DOHH2 (cell line): ENCODE results near the gene PPP1R14C.

ENCODE experiments used
- H3F3A ChIP-seq: fragments of 200-600 bp; sonication (generic), shearing (Covaris generic); 2 replicates; pipeline ENCODE4 v1.6.0; 2016; ENCODE audit warnings: antibody characterized with exemption, mild to moderate bottlenecking; ENCODE audit not compliant: control insufficient read depth, insufficient read depth
- H3K27ac ChIP-seq: fragments of 200-600 bp; sonication (generic); 2 replicates; pipeline ENCODE4 v1.5.1; 2014; ENCODE audit warnings: low read depth, mild to moderate bottlenecking, low read length, moderate library complexity
- H3K27me3 ChIP-seq: fragments of 200-600 bp; sonication (generic); 2 replicates; pipeline ENCODE4 v1.6.1; 2014; ENCODE audit warnings: mild to moderate bottlenecking, low read length, mixed read lengths; ENCODE audit not compliant: control insufficient read depth
- H3K36me3 ChIP-seq: fragments of 200-600 bp; sonication (generic); 2 replicates; pipeline ENCODE4 v1.6.1; 2014; ENCODE audit warnings: mild to moderate bottlenecking, low read length, moderate library complexity, mixed read lengths; ENCODE audit not compliant: control insufficient read depth
- H3K4me1 ChIP-seq: fragments of 200-600 bp; sonication (generic); 2 replicates; pipeline ENCODE4 v1.6.1; 2014; ENCODE audit warnings: mild to moderate bottlenecking, low read length, mixed read lengths; ENCODE audit not compliant: control insufficient read depth
- H3K4me2 ChIP-seq: fragments of 200-600 bp; sonication (generic); 2 replicates; pipeline ENCODE4 v1.6.0; 2014; ENCODE audit warnings: mild to moderate bottlenecking, low read length, moderate library complexity
- H3K4me3 ChIP-seq: fragments of 200-600 bp; sonication (generic); 2 replicates; pipeline ENCODE4 v1.5.1; 2014; ENCODE audit warnings: mild to moderate bottlenecking, low read length, mixed read lengths
- H3K79me2 ChIP-seq: fragments of 200-600 bp; sonication (generic); 2 replicates; pipeline ENCODE4 v1.6.1; 2014; ENCODE audit warnings: mild to moderate bottlenecking, low read length, mixed read lengths; ENCODE audit not compliant: control insufficient read depth
- H3K9me2 ChIP-seq: fragments of 200-600 bp; sonication (generic); replicated peaks from 2 replicates; pipeline ENCODE4 v1.6.1; 2014; ENCODE audit warnings: mild to moderate bottlenecking, low read length, mixed read lengths; ENCODE audit not compliant: control insufficient read depth
- H3K9me3 ChIP-seq: fragments of 200-600 bp; sonication (generic); 2 replicates; pipeline ENCODE4 v1.6.1; 2014; ENCODE audit warnings: antibody characterized with exemption, low read length, mixed read lengths; ENCODE audit not compliant: control insufficient read depth, insufficient read depth
- H4K20me1 ChIP-seq: fragments of 200-600 bp; sonication (generic); 2 replicates; pipeline ENCODE4 v1.6.0; 2014; ENCODE audit warnings: low read depth, mild to moderate bottlenecking, antibody characterized with exemption, low read length, moderate library complexity; ENCODE audit not compliant: control insufficient read depth, insufficient read depth
- EZH2phosphoT487 ChIP-seq: fragments of 200-600 bp; sonication (generic); IDR thresholded peaks from 2 replicates; pipeline ENCODE4 v1.6.1; 2017; ENCODE audit warnings: borderline replicate concordance, mild to moderate bottlenecking, antibody characterized with exemption, low read length, moderate library complexity, mixed read lengths
- TF ChIP-seq, protein P1 (sequence below): fragments of 200-600 bp; sonication (generic); IDR thresholded peaks from one replicate; pipeline ENCODE4 v1.5.1; 2014; ENCODE audit warnings: antibody characterized with exemption, mild to moderate bottlenecking, low read depth, low read length; ENCODE audit not compliant: poor library complexity, severe bottlenecking

Gene PPP1R14C

DNA sequence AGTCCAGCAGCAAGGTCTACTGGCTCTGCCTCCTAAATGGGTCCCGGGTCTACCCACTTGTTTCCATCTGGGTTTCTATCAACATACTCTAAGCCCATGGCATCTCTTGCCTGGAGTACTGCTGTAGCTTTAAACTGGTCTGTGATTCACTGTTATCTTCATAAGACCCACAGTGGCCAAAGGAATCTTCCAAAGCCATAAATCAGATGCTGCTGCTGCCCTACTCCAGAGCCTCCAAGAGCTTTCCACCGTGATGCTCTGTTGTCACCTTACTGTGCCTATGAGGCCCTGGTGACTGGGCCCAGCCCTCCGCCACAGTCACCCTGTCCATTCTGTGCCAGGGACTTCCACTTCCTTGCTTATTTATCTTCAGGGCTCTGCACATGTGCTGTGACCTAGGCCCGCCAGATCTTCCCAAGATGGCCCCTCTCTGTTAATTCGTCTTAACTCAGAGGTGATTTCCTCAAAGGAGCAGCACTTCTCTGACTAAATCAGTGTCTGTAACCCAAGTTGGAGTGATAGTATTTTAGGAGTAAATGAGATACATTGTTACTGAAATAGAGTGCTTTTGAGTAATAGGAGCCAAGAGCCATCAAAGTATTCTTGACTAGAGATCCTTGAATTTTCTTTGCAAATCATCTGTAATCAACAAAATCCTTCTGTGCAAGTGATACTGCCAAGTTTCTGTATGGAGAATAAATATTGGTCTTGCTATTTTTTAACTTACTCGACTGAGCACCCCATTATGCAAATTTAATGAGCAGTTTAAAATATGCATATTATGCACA, 102.5 kb downstream of the PPP1R14C start:
- H3F3A ChIP-seq = no peaks in the 10 kb centered on the region
- no peaks in the 10 kb centered on the region for H3K36me3 ChIP-seq
- H3K4me1 ChIP-seq = no peaks in the 10 kb centered on the region
- H3K27ac ChIP-seq = no peak overlapping the region
- H3K9me3 ChIP-seq = no peaks in the 10 kb centered on the region
- no peak overlapping the region for H3K4me3 ChIP-seq
- no peaks in the 10 kb centered on the region for H3K27me3 ChIP-seq
- no peaks in the 10 kb centered on the region for H3K9me2 ChIP-seq
- no peaks in the 10 kb centered on the region for H3K79me2 ChIP-seq
- no peaks in the 10 kb centered on the region for H4K20me1 ChIP-seq
- TF ChIP-seq EZH2phosphoT487 = no peak
- TF ChIP-seq, protein P1, sequence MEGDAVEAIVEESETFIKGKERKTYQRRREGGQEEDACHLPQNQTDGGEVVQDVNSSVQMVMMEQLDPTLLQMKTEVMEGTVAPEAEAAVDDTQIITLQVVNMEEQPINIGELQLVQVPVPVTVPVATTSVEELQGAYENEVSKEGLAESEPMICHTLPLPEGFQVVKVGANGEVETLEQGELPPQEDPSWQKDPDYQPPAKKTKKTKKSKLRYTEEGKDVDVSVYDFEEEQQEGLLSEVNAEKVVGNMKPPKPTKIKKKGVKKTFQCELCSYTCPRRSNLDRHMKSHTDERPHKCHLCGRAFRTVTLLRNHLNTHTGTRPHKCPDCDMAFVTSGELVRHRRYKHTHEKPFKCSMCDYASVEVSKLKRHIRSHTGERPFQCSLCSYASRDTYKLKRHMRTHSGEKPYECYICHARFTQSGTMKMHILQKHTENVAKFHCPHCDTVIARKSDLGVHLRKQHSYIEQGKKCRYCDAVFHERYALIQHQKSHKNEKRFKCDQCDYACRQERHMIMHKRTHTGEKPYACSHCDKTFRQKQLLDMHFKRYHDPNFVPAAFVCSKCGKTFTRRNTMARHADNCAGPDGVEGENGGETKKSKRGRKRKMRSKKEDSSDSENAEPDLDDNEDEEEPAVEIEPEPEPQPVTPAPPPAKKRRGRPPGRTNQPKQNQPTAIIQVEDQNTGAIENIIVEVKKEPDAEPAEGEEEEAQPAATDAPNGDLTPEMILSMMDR = no peak
- no peak overlapping the region for H3K4me2 ChIP-seq

DNA sequence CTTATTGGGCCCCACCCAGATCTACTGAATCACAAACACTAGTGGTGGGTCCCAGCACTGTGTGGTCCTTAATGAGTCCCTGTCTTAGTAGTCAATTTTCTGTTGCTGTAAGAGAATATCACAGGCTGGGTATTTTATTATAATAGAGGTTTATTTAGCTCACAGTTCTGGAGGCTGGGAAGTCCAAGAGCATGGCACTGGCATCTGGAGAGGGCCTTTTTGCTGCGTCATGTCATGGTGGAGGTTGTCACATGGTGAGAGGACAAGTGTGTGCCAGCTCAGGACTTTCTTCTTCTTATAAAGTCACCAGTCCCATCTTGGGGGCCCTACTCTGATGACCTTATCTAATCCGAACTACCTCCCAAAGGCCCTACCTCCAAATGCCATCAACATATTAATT, 105.0 kb downstream of the PPP1R14C start:
- Histone ChIP-seq H3K4me2 (no peak overlapping the region), H3K9me2 (no peaks in the 10 kb centered on the region), H3K4me1 (no peaks in the 10 kb centered on the region), H3F3A (no peaks in the 10 kb centered on the region), H3K9me3 (no peaks in the 10 kb centered on the region), H3K27me3 (no peaks in the 10 kb centered on the region), H3K79me2 (no peaks in the 10 kb centered on the region), H3K27ac (no peak overlapping the region), H3K4me3 (no peak overlapping the region), H3K36me3 (no peaks in the 10 kb centered on the region), H4K20me1 (no peaks in the 10 kb centered on the region)
- TF ChIP-seq EZH2phosphoT487 = no peak
- TF ChIP-seq, protein P1 = no peak

DNA sequence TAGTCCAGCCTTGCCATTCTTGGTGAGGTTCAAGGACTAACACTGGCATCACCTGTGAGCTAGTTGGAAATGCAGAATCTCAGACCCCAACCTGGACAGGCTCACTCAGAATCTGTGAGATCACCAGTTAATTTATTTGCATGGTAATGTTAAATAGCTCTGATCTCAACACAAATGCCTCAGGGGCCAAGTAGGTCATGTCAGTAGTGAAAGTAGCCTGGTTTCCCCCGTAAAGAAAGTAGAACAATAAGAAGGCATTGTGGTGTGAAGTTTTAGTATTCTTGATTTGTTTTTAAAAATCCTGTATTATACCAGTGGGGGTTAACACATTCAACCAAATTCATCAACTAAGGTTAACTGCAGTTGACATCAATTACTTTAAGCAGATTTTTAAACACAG, 105.5 kb downstream of the PPP1R14C start:
- Histone ChIP-seq H3K4me2 (no peak overlapping the region), H3K9me2 (no peaks in the 10 kb centered on the region), H3K36me3 (no peaks in the 10 kb centered on the region), H3K4me1 (no peaks in the 10 kb centered on the region), H3K27ac (no peak overlapping the region), H4K20me1 (no peaks in the 10 kb centered on the region), H3K4me3 (no peak overlapping the region), H3F3A (no peaks in the 10 kb centered on the region), H3K27me3 (peaks cover under 1% of the 10 kb centered on the region), H3K79me2 (no peaks in the 10 kb centered on the region), H3K9me3 (no peaks in the 10 kb centered on the region)
- no peak for TF ChIP-seq EZH2phosphoT487
- TF ChIP-seq, protein P1 = no peak
